Heart left ventricle (tissue), 16 donors: ENCODE measurements around the gene PCBD1. TPM values are rescaled to one million over a fixed set of nuclear protein-coding genes. Genes with fewer than 3 reads are reported as not detected.
"Not testable (repeated sequence)": the region's sequence is repeated elsewhere in the genome, so short reads cannot be mapped to it uniquely, and the experiment has no call there.

Experiments
- ATAC-seq, 4 donors: fragments of 200-7000 bp; cut with Tn5 transposase; one replicate each; pipeline ENCODE4 v1.9.1; 2020 to 2022; ENCODE audit warnings: moderate library complexity in 4 of 4, mild to moderate bottlenecking in 3 of 4, moderate number of reproducible peaks in 1 of 4
- DNase-seq, 5 donors: peaks; one replicate each; pipeline ENCODE4 v3.0.0-alpha.2; 2020
- H3K27ac ChIP-seq, 12 donors: fragments of 200-600 bp; sonication (generic) in 4 of 12; one replicate each; pipeline versions ENCODE4 v1.5.0 to v1.8.0; 2016 to 2022; ENCODE audit warnings: mild to moderate bottlenecking in 2 of 12
- H3K27me3 ChIP-seq, 9 donors: fragments of 200-600 bp; sonication (generic) in 2 of 9; one replicate each; pipeline versions ENCODE4 v1.5.1 to v1.8.0; 2016 to 2022; ENCODE audit warnings: mild to moderate bottlenecking in 3 of 9
- H3K36me3 ChIP-seq, 9 donors: fragments of 200-600 bp; sonication (generic) in 2 of 9; one replicate each; pipeline versions ENCODE4 v1.5.0 to v1.8.0; 2018 to 2022; ENCODE audit warnings: mild to moderate bottlenecking in 2 of 9
- H3K4me1 ChIP-seq, 12 donors: fragments of 200-600 bp; sonication (generic) in 4 of 12; one replicate each; pipeline versions ENCODE4 v1.5.0 to v1.8.0; 2016 to 2022; ENCODE audit warnings: mild to moderate bottlenecking in 3 of 12
- H3K4me3 ChIP-seq, 12 donors: fragments of 200-600 bp; sonication (generic) in 4 of 12; one replicate each; pipeline versions ENCODE4 v1.5.0 to v1.8.0; 2017 to 2022; ENCODE audit warnings: mild to moderate bottlenecking in 9 of 12, moderate library complexity in 4 of 12
- H3K9me3 ChIP-seq, 12 donors: fragments of 200-600 bp; sonication (generic) in 4 of 12; one replicate each; pipeline versions ENCODE4 v1.5.0 to v1.8.0; 2016 to 2022; ENCODE audit warnings: mild to moderate bottlenecking in 1 of 12
- CTCF ChIP-seq, 12 donors: fragments of 200-600 bp; sonication (generic) in 4 of 12; IDR thresholded peaks; one replicate each; pipeline versions ENCODE4 v1.5.0 to v1.8.0; 2018 to 2022; ENCODE audit warnings: antibody characterized with exemption in 12 of 12, mild to moderate bottlenecking in 5 of 12
- POLR2A ChIP-seq, 2 donors: fragments of 450-650 bp; IDR thresholded peaks; one replicate each; pipeline ENCODE4 v1.6.1; 2017; ENCODE audit warnings: antibody characterized with exemption in 2 of 2, mild to moderate bottlenecking in 2 of 2, moderate library complexity in 2 of 2
- WGBS, 4 donors: extraction: QIAGEN DNeasy Blood & Tissue Kit in 2 of 4; methylation state at CpG; one replicate each; pipeline versions ENCODE4 v1.1.5 to v1.1.7; 2013 to 2018; 5-methylcytosine and 5-hydroxymethylcytosine counted together
- intact Hi-C, 10 donors: fragments of 100-400 bp; cut with DNase I; formaldehyde crosslinking; loops; one replicate each; pipeline versions ENCODE4 v1.11.1 to v1.14.2; 2022
- polyA plus RNA-seq, 2 donors: library from polyadenylated mRNA; stranded (reverse); fragments of 200-250 nt; gene quantifications; one replicate each; pipeline ENCODE4 v1.2.3, GENCODE V29; 2013
- total RNA-seq, 9 donors: library from RNA; depleted of rRNA in 2 of 9; stranded (reverse); fragments of >200 nt in 2 of 9; fragmentation: NEBNext Ultra II Directional in 3 of 9; extraction: Animal tissue kit (Norgen Biotek cat#: 25700) in 3 of 9; gene quantifications; one replicate each; pipeline versions ENCODE4 v1.1.0 to v1.2.4, GENCODE V29; 2016 to 2023
- donor health status: ischemic (EF 13 %, LVEDD 7.1; RV severe dilation, severe dysfunction).
- donor health status: healthy with polysubstance abuse.
- donor health status: DM: no; HTN: yes; CAD: no.
- donor health status: DM: no; HTN: no; CAD: no.
- donor health status: ischemic (EF 25% LVEDD 6.9; RV normal size, moderate dysfunction).
- donor health status: ischemic (EF 25% LVEDD 5.7; RV mildly dilated, moderate dysfunction).
- donor health status: healthy.
- donor health status: DM: yes; HTN: yes; CAD: no.
- donor health status: ischemic (EF 35%, LVEDD 5.7; RV mildly dilated, moderate dysfunction).
- donor health status: nonischemic (EF 11% LVEDD 7.7; RV severe dilation, severe dysfunction).
- donor health status: DM: yes; HTN: yes; CAD: no.
- donor health status: PGD.
- donor health status: ischemic (EF 29% LVEDD 5.4; RV normal size, mild dysfunction).
- donor health status: nonischemic (EF 23%, LVEDD 6.1; RV moderate dilation, normal function).

The PCBD1 gene
- total and polyA plus RNA-seq, 11 donors, result 103 to 189 (median 144) TPM

- Histone ChIP-seq H3K9me3 (no peaks in the 10 kb centered on the region), H3K27ac (no peak overlapping the region), H3K27me3 (no peaks in the 10 kb centered on the region), H3K4me1 (peaks cover 0 to 11% (median 0%) of the 10 kb centered on the region in 12 donors), H3K4me3 (no peak overlapping the region), H3K36me3 (peaks cover 0 to 88% (median 66%) of the 10 kb centered on the region in 9 donors)
- ATAC-seq (no peak), DNase-seq (no peak)
- 95 to 97% (median 97%) methylated on average over 7 of the region's 7 CpGs for WGBS, 4 donors
- intact Hi-C loops, result loop anchor here in 1 of 10 donors (5.0 kb wide), 1 partner anchor 45 kb away; no protein-coding TSS in a partner anchor
- no peak for TF ChIP-seq CTCF (IDR thresholded peaks at IDR 0.05)
- no peak for TF ChIP-seq POLR2A (IDR thresholded peaks at IDR 0.05)
Observed at GRCh38 chr10:70872291-70872690, 16.1 kb downstream of the PCBD1 start.

GRCh38 chr10:70866424-70866823, 21.9 kb downstream of the PCBD1 start:
- peaks cover 0 to 76% (median 40%) of the 10 kb centered on the region in 9 donors for H3K36me3 ChIP-seq
- intact Hi-C loops, result no loop called here
- no peaks in the 10 kb centered on the region for H3K9me3 ChIP-seq
- peak in 1 of 5 donors; percentile 41 for DNase-seq
- peak overlapping the region in 1 of 12 donors; percentile 54 for H3K27ac ChIP-seq
- 86 to 95% (median 91%) methylated on average over 4 of the region's 4 CpGs for WGBS, 4 donors
- no peak for TF ChIP-seq POLR2A (IDR thresholded peaks at IDR 0.05)
- no peak for TF ChIP-seq CTCF (IDR thresholded peaks at IDR 0.05)
- ATAC-seq, result peak in 3 of 4 donors; percentile 39 to 68 (median 67)
- H3K4me3 ChIP-seq, result no peak overlapping the region
- H3K27me3 ChIP-seq, result no peaks in the 10 kb centered on the region
- peaks cover 0 to 17% (median 0%) of the 10 kb centered on the region in 12 donors for H3K4me1 ChIP-seq

- no peak for ATAC-seq
- peaks cover 0 to 78% (median 41%) of the 10 kb centered on the region in 9 donors for H3K36me3 ChIP-seq
- intact Hi-C loops, result no loop called here
- no peaks in the 10 kb centered on the region for H3K27me3 ChIP-seq
- 96 to 100% (median 98%) methylated on average over 1 of the region's 1 CpG for WGBS, 4 donors
- peaks cover 0 to 17% (median 0%) of the 10 kb centered on the region in 12 donors for H3K4me1 ChIP-seq
- H3K27ac ChIP-seq, result no peak overlapping the region
- no peak overlapping the region for H3K4me3 ChIP-seq
- no peak for DNase-seq
- H3K9me3 ChIP-seq, result no peaks in the 10 kb centered on the region
- TF ChIP-seq CTCF (IDR thresholded peaks at IDR 0.05), result no peak
- no peak for TF ChIP-seq POLR2A (IDR thresholded peaks at IDR 0.05)
Observed at GRCh38 chr10:70864935-70865334, 23.4 kb downstream of the PCBD1 start.

GRCh38 chr10:70863470-70864160, 24.8 kb downstream of the PCBD1 start:
- intact Hi-C loops, result no loop called here
- H3K27me3 ChIP-seq, result no peaks in the 10 kb centered on the region
- H3K4me3 ChIP-seq, result no peak overlapping the region
- H3K27ac ChIP-seq, result no peak overlapping the region
- DNase-seq, result no peak
- peaks cover 0 to 80% (median 46%) of the 10 kb centered on the region in 9 donors for H3K36me3 ChIP-seq
- H3K9me3 ChIP-seq, result no peaks in the 10 kb centered on the region
- no peak for TF ChIP-seq POLR2A (IDR thresholded peaks at IDR 0.05)
- TF ChIP-seq CTCF (IDR thresholded peaks at IDR 0.05), result no peak
- no peak for ATAC-seq
- H3K4me1 ChIP-seq, result peaks cover 0 to 17% (median 0%) of the 10 kb centered on the region in 12 donors

- H3K27me3 ChIP-seq, H3K4me1 ChIP-seq, DNase-seq, H3K27ac ChIP-seq, H3K4me3 ChIP-seq, ATAC-seq, H3K9me3 ChIP-seq, intact Hi-C loops: not testable (repeated sequence)
- peaks cover 0 to 87% (median 62%) of the 10 kb centered on the region in 9 donors for H3K36me3 ChIP-seq
- WGBS, 4 donors, result 98% methylated on average over 27 to 42 of the region's 42 CpGs
Observed at GRCh38 chr10:70861495-70862197, 26.7 kb downstream of the PCBD1 start.
